Measurements from ENCODE around the gene CACNA1C. TPM values are rescaled to one million over a fixed set of nuclear protein-coding genes. Genes with fewer than 3 reads are reported as not detected.
A peak's percentile ranks its signal among the peaks of the same experiment; 100 is the strongest.

The CACNA1C gene
- total and polyA plus RNA-seq, 2 of the 4 experiments (the other 2 are of a cell fraction) = 1.6 to 2.6 TPM

DNA sequence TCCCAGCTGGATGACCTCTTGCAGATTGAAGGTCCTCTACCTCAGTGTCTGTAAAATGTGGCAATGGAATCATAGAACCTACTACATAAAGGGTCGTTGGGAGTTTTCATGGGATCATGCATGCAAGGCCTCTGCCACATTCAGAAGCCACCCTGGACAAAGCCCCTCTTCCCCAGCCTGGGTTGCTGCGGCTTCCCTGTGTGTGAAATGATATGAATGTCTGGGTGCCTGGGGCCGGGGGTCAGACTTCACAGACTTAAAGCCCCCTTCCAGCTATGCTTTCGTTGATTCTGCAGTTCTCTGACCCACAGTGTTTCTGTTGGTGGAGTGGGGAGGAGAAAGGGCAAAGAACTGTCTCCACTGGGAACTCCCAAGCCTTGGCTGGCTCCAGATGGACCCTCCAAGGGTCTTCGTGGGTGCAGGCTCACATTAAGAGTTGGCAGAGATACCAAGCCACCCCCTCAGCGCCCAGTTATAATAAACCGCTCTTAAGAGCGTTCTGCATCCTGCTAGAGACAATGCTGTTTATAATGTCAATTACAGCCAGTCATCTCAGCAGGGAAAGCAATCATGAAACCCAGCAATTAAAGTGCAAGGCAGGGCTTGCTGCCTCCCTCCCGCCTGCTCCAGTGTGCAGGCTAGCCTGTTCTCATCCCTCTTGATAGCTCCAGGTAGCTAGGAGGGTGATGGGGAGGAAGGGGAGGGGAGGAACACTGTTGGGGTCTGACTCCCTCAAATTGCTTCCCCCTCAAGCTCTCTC, 531.0 kb downstream of the CACNA1C start (continued):
- no peak for TF ChIP-seq BHLHE40 (IDR thresholded peaks at IDR 0.05; ENCODE audit: low read depth, low read length)

DNA sequence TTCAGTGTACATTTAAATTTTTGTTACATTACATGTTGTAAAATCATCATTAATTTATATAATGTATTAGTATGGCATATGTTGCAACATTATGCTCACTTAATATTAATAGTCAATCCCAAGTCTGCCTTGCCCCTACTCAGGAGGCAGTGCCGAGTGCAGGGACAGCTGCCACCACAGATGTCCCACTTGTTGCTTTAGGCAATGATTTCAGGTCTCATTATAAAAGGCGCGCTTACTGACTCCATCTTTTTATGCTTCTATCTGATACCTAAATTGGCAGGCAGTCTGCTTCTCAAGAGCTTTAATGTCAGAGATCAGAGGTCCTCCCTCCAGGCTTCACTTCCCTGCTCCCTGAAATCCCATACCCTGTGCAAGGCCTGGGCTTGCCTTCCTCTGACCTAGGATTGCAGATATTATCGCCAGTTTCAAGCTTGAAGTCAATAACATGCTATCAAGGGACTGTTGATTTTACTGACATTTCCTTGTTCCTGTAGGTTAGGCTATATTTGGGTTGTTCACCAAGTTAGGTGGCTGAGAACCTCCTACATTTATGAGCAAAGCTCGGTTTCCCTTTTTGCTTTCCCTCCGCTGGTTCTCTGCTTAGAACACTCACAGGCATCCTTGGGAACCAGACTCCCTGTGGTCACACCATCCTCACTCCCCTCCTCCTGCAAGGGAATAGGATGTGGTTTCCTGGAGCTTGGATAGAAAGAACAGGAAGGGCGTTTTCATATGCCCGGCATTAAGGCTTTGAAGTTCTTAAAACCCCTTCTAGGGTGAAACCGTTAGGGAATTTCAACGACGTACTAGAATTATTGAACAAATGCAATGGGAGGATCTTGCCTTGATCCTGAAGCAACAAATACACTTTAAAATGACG, 533.6 kb downstream of the CACNA1C start:
- Histone ChIP-seq H3K4me1 (ENCODE audit: control insufficient read depth, insufficient read depth, low read length) (no peaks in the 10 kb centered on the region), H3K9me3 (ENCODE audit: control insufficient read depth, insufficient read depth, low read length) (peaks cover under 1% of the 10 kb centered on the region), H3K27me3 (ENCODE audit: control insufficient read depth, insufficient read depth, low read length) (0 out of 2 replicates have a peak, but pooled peaks cover 1% of the 10 kb centered on the region), H4K8ac (ENCODE audit: low read depth in 2 of 2, low read length in 2 of 2) (no peak overlapping the region), H3K4me2 (ENCODE audit: low read depth, low read length) (no peak overlapping the region), H2AFZ (replicated peaks; ENCODE audit: low read length, poor library complexity) (no peak overlapping the region), H3K4me3 (ENCODE audit: insufficient read depth, low read depth, low read length) (no peak overlapping the region), H4K5ac (ENCODE audit: low read depth, low read length) (no peak overlapping the region), H2AK9ac (replicated peaks; ENCODE audit: low read depth, low read length, poor library complexity) (no peak overlapping the region), H3K56ac (ENCODE audit: extremely low read depth, insufficient read depth, low read length) (no peak overlapping the region), H2BK5ac (ENCODE audit: low read depth, low read length, poor library complexity, severe bottlenecking) (no peak overlapping the region), H3K4ac (ENCODE audit: low read depth, low read length) (no peak overlapping the region), H4K20me1 (ENCODE audit: insufficient read depth, low read length) (no peaks in the 10 kb centered on the region), H3K18ac (ENCODE audit: low read depth, low read length) (no peak overlapping the region), H2BK120ac (ENCODE audit: low read depth, low read length) (no peak overlapping the region), H3K14ac (replicated peaks; ENCODE audit: low read depth, low read length) (0 out of 2 replicates have a peak overlapping the region, but pooled peaks have one; percentile 11), H3K9me1 (ENCODE audit: insufficient read depth, low read length) (no peaks in the 10 kb centered on the region), H2BK20ac (ENCODE audit: low read depth, low read length) (no peak overlapping the region), H3K27ac (ENCODE audit: insufficient read depth, low read length) (no peak overlapping the region), H3K36me3 (ENCODE audit: control insufficient read depth, insufficient read depth, low read length) (peaks cover 15% of the 10 kb centered on the region), H3K9ac (ENCODE audit: low read depth, low read length) (no peak overlapping the region), H3K79me1 (ENCODE audit: low read depth in 1 of 2, low read length in 2 of 2) (no peaks in the 10 kb centered on the region), H2BK15ac (ENCODE audit: low read depth, low read length) (no peak overlapping the region), H4K91ac (ENCODE audit: insufficient read depth, low read depth, low read length) (no peak overlapping the region), H3K23ac (ENCODE audit: low read depth, low read length) (no peak overlapping the region), H2AK5ac (ENCODE audit: low read depth, low read length) (no peak overlapping the region)
- dilution Hi-C loops (cut with HindIII; ENCODE audit: low sequenced_read_pairs, unreplicated experiment) = no loop called here
- ChIA-PET CTCF (no interaction called here), POLR2A (ENCODE audit: unreplicated experiment) (no interaction called here)
- intact Hi-C loops (cut with micrococcal nuclease) = no loop called here
- in situ Hi-C loops (cut with MboI; ENCODE audit: low sequenced_read_pairs) = loop anchor here (10.0 kb wide), 3 partner anchors 302 to 782 kb away; partner anchors contain the start of gene CACNA1C
- ATAC-seq (ENCODE audit: low read depth) (no peak), DNase-seq (peak; percentile 9)
- TF ChIP-seq NFE2L2 (IDR thresholded peaks at IDR 0.05; ENCODE audit: low read depth, low read length) (no peak), RAD21 (IDR thresholded peaks at IDR 0.05; ENCODE audit: low read length) (no peak), BHLHE40 (IDR thresholded peaks at IDR 0.05; ENCODE audit: low read depth, low read length) (no peak), MAZ (IDR thresholded peaks at IDR 0.05; ENCODE audit: borderline replicate concordance, low read depth, low read length) (no peak), POLR2A (IDR thresholded peaks at IDR 0.05; ENCODE audit: low read depth, low read length) (no peak), FOS (IDR thresholded peaks at IDR 0.05; ENCODE audit: low read depth, low read length) (no peak), CHD1 (IDR thresholded peaks at IDR 0.05; ENCODE audit: low read depth, low read length) (no peak), CEBPB (IDR thresholded peaks at IDR 0.05; ENCODE audit: low read depth, low read length) (no peak), RCOR1 (IDR thresholded peaks at IDR 0.05; ENCODE audit: insufficient replicate concordance, low read length) (no peak), MXI1 (IDR thresholded peaks at IDR 0.05; ENCODE audit: borderline replicate concordance, low read depth, low read length) (no peak)
- TF ChIP-seq, protein P1, sequence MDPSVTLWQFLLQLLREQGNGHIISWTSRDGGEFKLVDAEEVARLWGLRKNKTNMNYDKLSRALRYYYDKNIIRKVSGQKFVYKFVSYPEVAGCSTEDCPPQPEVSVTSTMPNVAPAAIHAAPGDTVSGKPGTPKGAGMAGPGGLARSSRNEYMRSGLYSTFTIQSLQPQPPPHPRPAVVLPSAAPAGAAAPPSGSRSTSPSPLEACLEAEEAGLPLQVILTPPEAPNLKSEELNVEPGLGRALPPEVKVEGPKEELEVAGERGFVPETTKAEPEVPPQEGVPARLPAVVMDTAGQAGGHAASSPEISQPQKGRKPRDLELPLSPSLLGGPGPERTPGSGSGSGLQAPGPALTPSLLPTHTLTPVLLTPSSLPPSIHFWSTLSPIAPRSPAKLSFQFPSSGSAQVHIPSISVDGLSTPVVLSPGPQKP (IDR thresholded peaks at IDR 0.05; ENCODE audit: borderline replicate concordance, low read depth, low read length) = no peak
- TF ChIP-seq, protein P2, sequence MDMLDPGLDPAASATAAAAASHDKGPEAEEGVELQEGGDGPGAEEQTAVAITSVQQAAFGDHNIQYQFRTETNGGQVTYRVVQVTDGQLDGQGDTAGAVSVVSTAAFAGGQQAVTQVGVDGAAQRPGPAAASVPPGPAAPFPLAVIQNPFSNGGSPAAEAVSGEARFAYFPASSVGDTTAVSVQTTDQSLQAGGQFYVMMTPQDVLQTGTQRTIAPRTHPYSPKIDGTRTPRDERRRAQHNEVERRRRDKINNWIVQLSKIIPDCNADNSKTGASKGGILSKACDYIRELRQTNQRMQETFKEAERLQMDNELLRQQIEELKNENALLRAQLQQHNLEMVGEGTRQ (IDR thresholded peaks at IDR 0.05; ENCODE audit: low read depth, low read length) = no peak
- 78% methylated on average over 5 of the region's 12 CpGs; no CpG with 5 or more reads in 1 of the 2 experiments for WGBS, 2 experiments (ENCODE audit: extremely low coverage in 2 of 2, insufficient read length in 1 of 2)
- BruUV-seq (replicated peaks) = no TSS peak

Data from IMR-90 (cell line).